GM12872 (cell line): ENCODE data around the gene PLEKHA1.

Experiments used
- CTCF ChIP-seq: IDR thresholded peaks from 3 replicates; pipeline ENCODE4 v1.5.1; 2011; ENCODE audit warnings: low read depth, mild to moderate bottlenecking, low read length, moderate library complexity; ENCODE audit not compliant: insufficient read depth

Gene PLEKHA1

GRCh38 chr10:122361046-122361445 is 13.5 kb upstream of the PLEKHA1 start:
- TF ChIP-seq CTCF = no peak

GRCh38 chr10:122362031-122362592 is 12.4 kb upstream of the PLEKHA1 start:
- TF ChIP-seq CTCF = no peak

- TF ChIP-seq CTCF = no peak
Measured at GRCh38 chr10:122362621-122363020, 11.9 kb upstream of the PLEKHA1 start.

GRCh38 chr10:122363311-122363710 is 11.2 kb upstream of the PLEKHA1 start:
- TF ChIP-seq CTCF = no peak

- no peak for TF ChIP-seq CTCF
Measured at GRCh38 chr10:122363722-122364463, 10.6 kb upstream of the PLEKHA1 start.

- TF ChIP-seq CTCF = no peak
Measured at GRCh38 chr10:122368502-122369254, 5.8 kb upstream of the PLEKHA1 start.

GRCh38 chr10:122373108-122373507 is 1.4 kb upstream of the PLEKHA1 start:
- TF ChIP-seq CTCF = no peak
